H1 (cell line): ENCODE results near the gene PTCD3. TPM values are rescaled to one million over a fixed set of nuclear protein-coding genes. Genes with fewer than 3 reads are reported as not detected.

ENCODE experiments used
- EP300 ChIP-seq, 2 experiments: IDR thresholded peaks; 1 replicate in 1 of 2; 2 replicates in 1 of 2; pipeline ENCODE4 v1.6.1; 2011 to 2012; ENCODE audit warnings: low read depth in 2 of 2, low read length in 2 of 2, mild to moderate bottlenecking in 2 of 2, borderline replicate concordance in 1 of 2, inconsistent platforms in 1 of 2, moderate library complexity in 1 of 2
- SIX5 ChIP-seq: IDR thresholded peaks from 2 replicates; pipeline ENCODE4 v1.6.1; 2011; ENCODE audit warnings: mild to moderate bottlenecking, low read depth, low read length
- TEAD4 ChIP-seq: IDR thresholded peaks from 2 replicates; pipeline ENCODE4 v1.6.1; 2012; ENCODE audit warnings: low read depth, low read length, inconsistent platforms, mixed read lengths
- polyA plus RNA-seq, 7 experiments: library from polyadenylated mRNA; depleted of rRNA in 3 of 7; stranded (reverse) in 5 of 7; unstranded in 2 of 7; fragments of >200 nt in 5 of 7; fragments of 200-250 nt in 2 of 7; gene quantifications; 1 replicate in 5 of 7; 2 replicates in 1 of 7; 4 replicates in 1 of 7; pipeline versions ENCODE4 v1.2.1 to v1.2.3, GENCODE V29; 2011 to 2013; ENCODE audit warnings: missing spikeins in 2 of 7, mixed read lengths in 2 of 7
- total RNA-seq: library from RNA; stranded (reverse); fragmentation: NEBNext Ultra II Directional; extraction: Animal tissue kit (Norgen Biotek cat#: 25700); gene quantifications from 2 replicates; pipeline ENCODE4 v1.2.1, GENCODE V29; 2021
- TF ChIP-seq, protein P1 (sequence below): IDR thresholded peaks from 2 replicates; pipeline ENCODE4 v1.6.1; 2012; ENCODE audit warnings: inconsistent platforms
- TF ChIP-seq, protein P2 (sequence below): IDR thresholded peaks from 2 replicates; pipeline ENCODE4 v1.6.1; 2012; ENCODE audit warnings: low read length, inconsistent platforms

PTCD3 gene
- total and polyA plus RNA-seq, 2 of the 8 experiments (the other 6 are each of a cell fraction or from before 2014, with no cell fraction given) = 64.3 to 192 TPM

DNA sequence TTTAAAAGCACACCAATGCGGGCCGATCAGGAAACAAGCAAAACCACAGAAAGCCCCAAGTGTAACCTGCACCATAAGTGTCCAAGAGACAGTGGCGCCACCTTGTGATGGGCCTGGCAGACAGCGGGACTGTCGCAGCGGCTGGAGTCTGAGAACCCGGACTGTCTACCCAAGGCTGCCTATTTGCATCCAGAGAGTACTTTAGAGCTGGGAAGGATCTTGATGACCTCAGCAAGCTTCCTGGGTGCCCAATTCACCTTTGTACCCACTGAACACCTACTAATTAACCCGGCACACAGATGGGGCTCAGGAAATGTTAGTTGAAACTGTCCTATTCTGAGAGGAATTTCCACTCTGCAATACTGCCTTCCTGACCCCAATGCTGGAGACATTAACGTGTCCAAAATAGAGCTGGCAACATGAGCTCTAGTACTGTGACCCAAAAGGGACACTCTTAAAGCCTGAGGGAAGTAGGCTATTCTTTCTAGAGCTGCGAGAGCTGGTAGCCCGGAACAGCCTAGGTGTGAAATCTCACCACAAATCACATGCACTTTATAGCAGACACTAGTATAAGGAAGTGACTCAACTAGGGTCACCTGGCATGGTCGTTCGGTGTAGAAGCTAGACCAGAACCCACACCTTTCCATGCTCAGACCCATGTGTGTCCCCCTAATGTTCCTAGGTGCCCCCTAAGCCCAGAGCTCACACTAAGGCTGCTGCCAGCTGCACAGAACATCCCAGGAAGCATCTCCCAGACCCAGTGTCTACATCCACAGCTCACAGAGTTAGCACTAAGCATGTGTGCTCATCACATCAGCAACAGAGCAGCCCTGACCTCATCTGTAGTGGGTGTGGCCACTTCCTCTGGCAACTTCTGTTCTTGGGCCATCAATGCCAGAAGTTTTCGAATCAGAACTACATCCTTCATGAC lies 25.8 kb upstream of the PTCD3 start (continued):
- TF ChIP-seq TEAD4 (no peak), SIX5 (no peak), EP300 (IDR thresholded peaks at IDR 0.05; ENCODE audit: borderline replicate concordance in 1 of 2, low read depth in 2 of 2, low read length in 2 of 2) (no peak)
- TF ChIP-seq, protein P1, sequence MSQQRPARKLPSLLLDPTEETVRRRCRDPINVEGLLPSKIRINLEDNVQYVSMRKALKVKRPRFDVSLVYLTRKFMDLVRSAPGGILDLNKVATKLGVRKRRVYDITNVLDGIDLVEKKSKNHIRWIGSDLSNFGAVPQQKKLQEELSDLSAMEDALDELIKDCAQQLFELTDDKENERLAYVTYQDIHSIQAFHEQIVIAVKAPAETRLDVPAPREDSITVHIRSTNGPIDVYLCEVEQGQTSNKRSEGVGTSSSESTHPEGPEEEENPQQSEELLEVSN = no peak
- TF ChIP-seq, protein P2, sequence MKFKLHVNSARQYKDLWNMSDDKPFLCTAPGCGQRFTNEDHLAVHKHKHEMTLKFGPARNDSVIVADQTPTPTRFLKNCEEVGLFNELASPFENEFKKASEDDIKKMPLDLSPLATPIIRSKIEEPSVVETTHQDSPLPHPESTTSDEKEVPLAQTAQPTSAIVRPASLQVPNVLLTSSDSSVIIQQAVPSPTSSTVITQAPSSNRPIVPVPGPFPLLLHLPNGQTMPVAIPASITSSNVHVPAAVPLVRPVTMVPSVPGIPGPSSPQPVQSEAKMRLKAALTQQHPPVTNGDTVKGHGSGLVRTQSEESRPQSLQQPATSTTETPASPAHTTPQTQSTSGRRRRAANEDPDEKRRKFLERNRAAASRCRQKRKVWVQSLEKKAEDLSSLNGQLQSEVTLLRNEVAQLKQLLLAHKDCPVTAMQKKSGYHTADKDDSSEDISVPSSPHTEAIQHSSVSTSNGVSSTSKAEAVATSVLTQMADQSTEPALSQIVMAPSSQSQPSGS = no peak
